Ovary (tissue), 9 donors: Measurements from ENCODE around the gene PLEKHG4B. TPM values are rescaled to one million over a fixed set of nuclear protein-coding genes. Genes with fewer than 3 reads are reported as not detected.

ENCODE experiments used
- DNase-seq, 5 donors: peaks; one replicate each; pipeline ENCODE4 v3.0.0-alpha.2; 2019 to 2020
- H3K27ac ChIP-seq, 2 donors: fragments of 200-600 bp; one replicate each; pipeline versions ENCODE4 v1.5.1 to v1.8.0; 2019 to 2022
- H3K27me3 ChIP-seq: fragments of 200-600 bp; one replicate; pipeline ENCODE4 v1.8.0; 2022
- H3K36me3 ChIP-seq: fragments of 200-600 bp; sonication (generic); one replicate; pipeline ENCODE4 v1.5.1; 2019
- H3K4me1 ChIP-seq: one replicate; pipeline ENCODE4 v1.8.1; 2013; ENCODE audit warnings: mild to moderate bottlenecking, moderate library complexity; ENCODE audit not compliant: insufficient read depth
- H3K4me3 ChIP-seq: fragments of 200-600 bp; sonication (generic); one replicate; pipeline ENCODE4 v1.5.1; 2017
- H3K9me3 ChIP-seq, 2 donors: fragments of 200-600 bp in 1 of 2; sonication (generic) in 1 of 2; one replicate each; pipeline versions ENCODE4 v1.5.1 to v1.8.1; 2013 to 2019; ENCODE audit warnings: mild to moderate bottlenecking in 1 of 2, moderate library complexity in 1 of 2
- CTCF ChIP-seq, 3 donors: fragments of 450-650 bp in 2 of 3; fragments of 200-600 bp in 1 of 3; IDR thresholded peaks; one replicate each; pipeline versions ENCODE4 v1.5.1 to v1.8.0; 2016 to 2022; ENCODE audit warnings: antibody characterized with exemption in 3 of 3, mild to moderate bottlenecking in 1 of 3
- EP300 ChIP-seq: sonication (generic); formaldehyde crosslinking; IDR thresholded peaks from one replicate; pipeline ENCODE4 v1.6.1; 2017; ENCODE audit warnings: antibody characterized with exemption
- POLR2A ChIP-seq: fragments of 450-650 bp; IDR thresholded peaks from one replicate; pipeline ENCODE4 v1.6.1; 2017; ENCODE audit warnings: antibody characterized with exemption, mild to moderate bottlenecking, moderate library complexity
- WGBS, 3 donors: extraction: QIAGEN DNeasy Blood & Tissue Kit in 1 of 3; methylation state at CpG; one replicate each; pipeline versions ENCODE4 v1.1.5 to v1.1.7; 2013 to 2017; 5-methylcytosine and 5-hydroxymethylcytosine counted together
- intact Hi-C, 4 donors: fragments of 100-400 bp; cut with DNase I; formaldehyde crosslinking; loops; one replicate each; pipeline versions ENCODE4 v1.11.0 to v1.15.1; 2022 to 2023
- polyA plus RNA-seq, 2 donors: library from polyadenylated mRNA; stranded (reverse); fragments of 200-250 nt in 1 of 2; fragments of 350-450 nt in 1 of 2; fragmentation: Illumina TruSeq in 1 of 2; extraction: RNeasy Lipid Tissue Mini Kit (QIAGEN cat#74804) in 1 of 2; gene quantifications; one replicate each; pipeline ENCODE4 v1.2.3, GENCODE V29; 2013 to 2014
- total RNA-seq, 7 donors: library from RNA; depleted of rRNA in 2 of 7; stranded (reverse); fragments of >200 nt in 2 of 7; fragmentation: NEBNext Ultra II Directional in 3 of 7; extraction: Animal tissue kit (Norgen Biotek cat#: 25700) in 3 of 7; gene quantifications; one replicate each; pipeline versions ENCODE4 v1.1.0 to v1.2.4, GENCODE V29; 2016 to 2023
- donor health status: DM: no; HTN: no; CAD: no; lungs with moderate emphysema.
- donor health status: DM: no; HTN: no; CAD: no.
- donor health status: Bipolar disorder and iron deficiency.
- donor health status: DM: yes; HTN: yes; CAD: no.
- donor health status: DM: no; HTN: no; CAD: no.
- donor health status: DM: yes; HTN: yes; CAD: no.

Gene PLEKHG4B
- total and polyA plus RNA-seq, 9 donors, result 0.47 to 4.0 (median 1.8) TPM

GRCh38 chr5:143041-143440 lies 51.1 kb downstream of the PLEKHG4B start:
- intact Hi-C loops, result no loop called here
- Histone ChIP-seq H3K4me3 (no peak overlapping the region), H3K4me1 (no peaks in the 10 kb centered on the region), H3K9me3 (peaks cover 5 to 7% of the 10 kb centered on the region in 2 donors), H3K36me3 (no peaks in the 10 kb centered on the region), H3K27ac (no peak overlapping the region), H3K27me3 (no peaks in the 10 kb centered on the region)
- DNase-seq, result no peak
- 84 to 91% (median 90%) methylated on average over 14 to 17 of the region's 17 CpGs for WGBS, 3 donors
- no peak for TF ChIP-seq EP300
- no peak for TF ChIP-seq CTCF (IDR thresholded peaks at IDR 0.05)
- no peak for TF ChIP-seq POLR2A

- Histone ChIP-seq H3K4me1 (no peaks in the 10 kb centered on the region), H3K4me3 (no peak overlapping the region), H3K27me3 (no peaks in the 10 kb centered on the region), H3K9me3 (peaks cover 5 to 7% of the 10 kb centered on the region in 2 donors), H3K36me3 (no peaks in the 10 kb centered on the region), H3K27ac (no peak overlapping the region)
- intact Hi-C loops, result no loop called here
- no peak for DNase-seq
- 93 to 97% (median 94%) methylated on average over 8 of the region's 8 CpGs for WGBS, 3 donors
- no peak for TF ChIP-seq CTCF (IDR thresholded peaks at IDR 0.05)
- TF ChIP-seq EP300, result no peak
- no peak for TF ChIP-seq POLR2A
These were observed 53.0 kb downstream of the PLEKHG4B start for GRCh38 chr5:144941-145340.

GRCh38 chr5:145585-146323 lies 53.8 kb downstream of the PLEKHG4B start:
- no peak overlapping the region for H3K27ac ChIP-seq
- intact Hi-C loops, result no loop called here
- H3K9me3 ChIP-seq, result peaks cover 5 to 7% of the 10 kb centered on the region in 2 donors
- H3K36me3 ChIP-seq, result no peaks in the 10 kb centered on the region
- no peaks in the 10 kb centered on the region for H3K4me1 ChIP-seq
- no peak overlapping the region for H3K4me3 ChIP-seq
- no peak for DNase-seq
- H3K27me3 ChIP-seq, result no peaks in the 10 kb centered on the region
- TF ChIP-seq POLR2A (no peak), CTCF (IDR thresholded peaks at IDR 0.05) (no peak), EP300 (no peak)
- 92 to 96% (median 95%) methylated on average over 7 of the region's 7 CpGs for WGBS, 3 donors

GRCh38 chr5:147751-148150 lies 55.8 kb downstream of the PLEKHG4B start:
- no peaks in the 10 kb centered on the region for H3K36me3 ChIP-seq
- H3K4me3 ChIP-seq, result no peak overlapping the region
- no peaks in the 10 kb centered on the region for H3K4me1 ChIP-seq
- DNase-seq, result no peak
- no peaks in the 10 kb centered on the region for H3K27me3 ChIP-seq
- H3K9me3 ChIP-seq, result peaks cover 5 to 7% of the 10 kb centered on the region in 2 donors
- TF ChIP-seq POLR2A (no peak), CTCF (IDR thresholded peaks at IDR 0.05) (no peak), EP300 (no peak)
- intact Hi-C loops, result no loop called here
- WGBS, 3 donors, result 94 to 100% (median 95%) methylated on average over 1 of the region's 1 CpG
- no peak overlapping the region for H3K27ac ChIP-seq
